H9 (cell line): ENCODE measurements around the gene NT5C2. TPM values are rescaled to one million over a fixed set of nuclear protein-coding genes. Genes with fewer than 3 reads are reported as not detected.
"Not testable (repeated sequence)": the region's sequence is repeated elsewhere in the genome, so short reads cannot be mapped to it uniquely, and the experiment has no call there.

Experiments
- DNase-seq: peaks from one replicate; pipeline ENCODE4 v3.0.0-alpha.2; 2017
- H2AFZ ChIP-seq: one replicate; pipeline ENCODE4 v1.6.1; 2013; ENCODE audit warnings: mild to moderate bottlenecking, low read length, control low read depth, moderate library complexity
- H2AK5ac ChIP-seq: 2 replicates; pipeline ENCODE4 v1.6.1; 2013; ENCODE audit warnings: low read length, control low read depth, mixed read lengths; ENCODE audit not compliant: insufficient read length
- H2BK120ac ChIP-seq: one replicate; pipeline ENCODE4 v1.6.1; 2013; ENCODE audit warnings: low read depth, mild to moderate bottlenecking, low read length, control low read depth, inconsistent platforms; ENCODE audit not compliant: poor library complexity, severe bottlenecking
- H2BK12ac ChIP-seq: 2 replicates; pipeline ENCODE4 v1.6.1; 2013; ENCODE audit warnings: low read length, control low read depth, mixed read lengths, low read depth; ENCODE audit not compliant: insufficient read length
- H2BK15ac ChIP-seq: 2 replicates; pipeline ENCODE4 v1.6.1; 2013; ENCODE audit warnings: low read depth, low read length, control low read depth
- H2BK20ac ChIP-seq: one replicate; pipeline ENCODE4 v1.6.1; 2013; ENCODE audit warnings: low read depth, mild to moderate bottlenecking, low read length, control low read depth, inconsistent platforms; ENCODE audit not compliant: poor library complexity, severe bottlenecking
- H2BK5ac ChIP-seq: 2 replicates; pipeline ENCODE4 v1.6.1; 2013; ENCODE audit warnings: low read length, control low read depth, mixed read lengths; ENCODE audit not compliant: insufficient read length
- H3K14ac ChIP-seq: 2 replicates; pipeline ENCODE4 v1.6.1; 2013; ENCODE audit warnings: low read length, control low read depth; ENCODE audit not compliant: insufficient read depth
- H3K18ac ChIP-seq: 2 replicates; pipeline ENCODE4 v1.6.1; 2013; ENCODE audit warnings: low read depth, mild to moderate bottlenecking, mixed read lengths, low read length, control low read depth; ENCODE audit not compliant: insufficient read length
- H3K23ac ChIP-seq: 2 replicates; pipeline ENCODE4 v1.6.1; 2013; ENCODE audit warnings: low read length, control low read depth, mixed read lengths, low read depth; ENCODE audit not compliant: insufficient read length
- H3K23me2 ChIP-seq: 2 replicates; pipeline ENCODE4 v1.6.1; 2013; ENCODE audit warnings: low read depth, mild to moderate bottlenecking, mixed read lengths, low read length, control low read depth; ENCODE audit not compliant: insufficient read length, poor library complexity, severe bottlenecking
- H3K27ac ChIP-seq: 2 replicates; pipeline ENCODE4 v1.5.1; 2013; ENCODE audit warnings: low read length, control low read depth, mixed read lengths, low read depth; ENCODE audit not compliant: insufficient read length
- H3K27me3 ChIP-seq: 2 replicates; pipeline ENCODE4 v1.6.1; 2013; ENCODE audit warnings: low read length, control low read depth, inconsistent platforms; ENCODE audit not compliant: insufficient read depth
- H3K4ac ChIP-seq: 2 replicates; pipeline ENCODE4 v1.6.1; 2013; ENCODE audit warnings: low read depth, mild to moderate bottlenecking, control low read depth, inconsistent platforms, low read length, moderate library complexity
- H3K4me1 ChIP-seq: 2 replicates; pipeline ENCODE4 v1.6.1; 2013; ENCODE audit warnings: low read length, control low read depth, inconsistent platforms; ENCODE audit not compliant: insufficient read depth
- H3K4me2 ChIP-seq: 2 replicates; pipeline ENCODE4 v1.6.1; 2013; ENCODE audit warnings: low read length, control low read depth, mixed read lengths; ENCODE audit not compliant: insufficient read length, insufficient read depth
- H3K56ac ChIP-seq: 2 replicates; pipeline ENCODE4 v1.6.1; 2013; ENCODE audit warnings: low read depth, mild to moderate bottlenecking, mixed read lengths, low read length, control low read depth; ENCODE audit not compliant: insufficient read length
- H3K79me1 ChIP-seq: 2 replicates; pipeline ENCODE4 v1.6.1; 2013; ENCODE audit warnings: low read depth, mild to moderate bottlenecking, moderate library complexity, low read length, control low read depth, inconsistent platforms; ENCODE audit not compliant: insufficient read depth, poor library complexity, severe bottlenecking
- H3K79me2 ChIP-seq: 2 replicates; pipeline ENCODE4 v1.6.1; 2013; ENCODE audit warnings: low read length, control low read depth, inconsistent platforms; ENCODE audit not compliant: insufficient read depth
- H3K9ac ChIP-seq: 2 replicates; pipeline ENCODE4 v1.6.1; 2013; ENCODE audit warnings: low read length, control low read depth, mixed read lengths; ENCODE audit not compliant: insufficient read length; ENCODE audit errors: extremely low read depth
- H3K9me3 ChIP-seq: one replicate; pipeline ENCODE4 v1.6.1; 2013; ENCODE audit warnings: low read depth, low read length, inconsistent platforms; ENCODE audit not compliant: control insufficient read depth
- H3T11ph ChIP-seq: one replicate; pipeline ENCODE4 v1.6.1; 2013; ENCODE audit warnings: mild to moderate bottlenecking, low read length, control low read depth, inconsistent platforms
- H4K20me1 ChIP-seq: one replicate; pipeline ENCODE4 v1.6.1; 2013; ENCODE audit not compliant: control insufficient read depth, insufficient read length, insufficient read depth
- H4K5ac ChIP-seq: 2 replicates; pipeline ENCODE4 v1.6.1; 2013; ENCODE audit warnings: low read depth, mild to moderate bottlenecking, mixed read lengths, low read length, control low read depth; ENCODE audit not compliant: insufficient read length
- H4K8ac ChIP-seq: replicated peaks from 2 replicates; pipeline ENCODE4 v1.6.1; 2013; ENCODE audit warnings: low read length, control low read depth, mixed read lengths, low read depth; ENCODE audit not compliant: insufficient read length
- H4K91ac ChIP-seq: 2 replicates; pipeline ENCODE4 v1.6.1; 2013; ENCODE audit warnings: low read depth, mild to moderate bottlenecking, moderate library complexity, mixed read lengths, low read length, control low read depth; ENCODE audit not compliant: insufficient read length
- H3K27ac Mint-ChIP-seq, 3 experiments: 2 replicates in 2 of 3; 3 replicates in 1 of 3; pipeline ENCODE4 v1.8.0; 2020 to 2021; ENCODE audit warnings: mixed read lengths in 3 of 3, mild to moderate bottlenecking in 1 of 3, moderate library complexity in 1 of 3
- H3K27me3 Mint-ChIP-seq: 2 replicates; pipeline ENCODE4 v1.8.0; 2021; ENCODE audit warnings: low read depth, mild to moderate bottlenecking, moderate library complexity, mixed read lengths
- H3K36me3 Mint-ChIP-seq, 3 experiments: 2 replicates in 2 of 3; 3 replicates in 1 of 3; pipeline ENCODE4 v1.8.0; 2020 to 2021; ENCODE audit warnings: low read depth in 3 of 3, mixed read lengths in 3 of 3; ENCODE audit not compliant: insufficient read depth in 1 of 3
- H3K4me1 Mint-ChIP-seq, 2 experiments: 2 replicates each; pipeline ENCODE4 v1.8.0; 2020; ENCODE audit warnings: mixed read lengths in 2 of 2
- H3K4me3 Mint-ChIP-seq, 2 experiments: 2 replicates in 1 of 2; 3 replicates in 1 of 2; pipeline ENCODE4 v1.8.0; 2020 to 2021; ENCODE audit warnings: mild to moderate bottlenecking in 2 of 2, mixed read lengths in 2 of 2, moderate library complexity in 1 of 2
- H3K9me3 Mint-ChIP-seq, 2 experiments: 2 replicates in 1 of 2; 3 replicates in 1 of 2; pipeline ENCODE4 v1.8.0; 2020; ENCODE audit warnings: mild to moderate bottlenecking in 2 of 2, mixed read lengths in 2 of 2, moderate library complexity in 1 of 2
- WGBS: extraction: QIAGEN DNeasy Blood & Tissue Kit; methylation state at CpG from one replicate; pipeline ENCODE4 v1.1.7; 2013; ENCODE audit warnings: missing lambda C conversion rate, low lambda C conversion rate, mixed read lengths; ENCODE audit not compliant: insufficient read length; ENCODE audit errors: extremely low coverage; 5-methylcytosine and 5-hydroxymethylcytosine counted together
- total RNA-seq: library from RNA; stranded (reverse); gene quantifications from 2 replicates; pipeline ENCODE4 v1.2.1, GENCODE V29; 2021
- TF ChIP-seq, protein P1 (sequence below): fragments of 200-600 bp; sonication (generic); conservative IDR thresholded peaks from 3 replicates; pipeline ENCODE4 v1.8.0; 2021; ENCODE audit warnings: antibody characterized with exemption, mild to moderate bottlenecking

Gene NT5C2
- total RNA-seq, 1 experiment from 2014 or later, result 69.6 TPM

DNA sequence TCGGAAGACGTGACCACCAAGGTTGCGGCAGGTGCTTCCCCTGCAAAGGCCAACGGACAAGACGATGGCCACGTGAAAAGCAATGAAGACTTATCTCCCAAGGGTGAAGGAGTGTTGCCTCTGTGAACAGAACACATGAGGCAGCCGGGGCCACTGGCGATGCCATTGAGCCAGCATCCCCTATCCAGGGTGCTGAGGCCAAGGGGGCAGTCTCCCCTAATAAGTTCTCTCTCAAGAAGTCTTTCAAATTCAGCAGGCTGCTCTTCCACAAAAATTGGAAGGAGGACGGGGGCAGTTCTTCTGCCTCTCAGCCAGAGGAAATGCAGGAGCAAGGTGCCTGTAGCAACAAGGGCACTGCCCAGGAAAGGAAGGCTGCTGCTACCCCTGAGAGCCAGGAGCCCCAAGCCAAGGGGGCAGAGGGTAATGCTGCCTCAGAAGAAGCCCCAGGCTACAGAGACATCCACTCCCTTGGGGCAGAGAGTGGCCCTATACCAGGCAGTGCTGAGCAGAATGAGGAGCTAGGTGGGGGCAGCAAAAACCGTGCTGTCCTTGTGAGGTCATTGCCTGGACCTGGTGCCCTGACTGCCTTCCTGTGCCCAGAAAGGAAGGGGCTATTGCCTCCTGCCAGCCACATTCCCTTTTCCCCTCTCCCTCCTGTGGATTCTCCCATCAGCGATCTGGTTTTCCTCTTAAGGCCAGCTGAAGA is 17.3 kb downstream of the NT5C2 start:
- no peak overlapping the region for H4K5ac ChIP-seq
- no peak overlapping the region for H2BK20ac ChIP-seq
- H3K9ac ChIP-seq, result no peak overlapping the region
- no peak overlapping the region for H2BK15ac ChIP-seq
- no peak overlapping the region for H3K56ac ChIP-seq
- no peak overlapping the region for H3K27ac ChIP-seq
- Mint-ChIP-seq H3K27me3 (no peaks in the 10 kb centered on the region), H3K9me3 (no peaks in the 10 kb centered on the region), H3K4me1 (peaks cover 7 to 16% of the 10 kb centered on the region in 2 experiments), H3K27ac (peak overlapping the region; percentile 48 to 91 (median 82); a peak in 5 of 7 replicates), H3K4me3 (no peak overlapping the region), H3K36me3 (peaks cover 12 to 56% (median 38%) of the 10 kb centered on the region in 3 experiments; a peak in 6 of 7 replicates)
- no peaks in the 10 kb centered on the region for H3K27me3 ChIP-seq
- no peak overlapping the region for H2AK5ac ChIP-seq
- peaks cover 6% of the 10 kb centered on the region for H3K79me1 ChIP-seq
- H3K79me2 ChIP-seq, result no peaks in the 10 kb centered on the region
- no peak overlapping the region for H3K4me2 ChIP-seq
- DNase-seq, result no peak
- no peak overlapping the region for H3K23ac ChIP-seq
- no peak overlapping the region for H4K8ac ChIP-seq
- no CpG with 5 or more reads among the region's 11 CpGs for WGBS
- no peak overlapping the region for H4K91ac ChIP-seq
- no peak overlapping the region for H2BK120ac ChIP-seq
- no peak overlapping the region; the same call in 1 of the 2 replicates for H3K14ac ChIP-seq
- no peaks in the 10 kb centered on the region for H3K4me1 ChIP-seq
- H2BK5ac ChIP-seq, result no peak overlapping the region
- H3K23me2 ChIP-seq, result no peaks in the 10 kb centered on the region
- no peak overlapping the region for H2BK12ac ChIP-seq
- no peak overlapping the region for H3K4ac ChIP-seq
- H3K18ac ChIP-seq, result no peak overlapping the region
- TF ChIP-seq, protein P1, sequence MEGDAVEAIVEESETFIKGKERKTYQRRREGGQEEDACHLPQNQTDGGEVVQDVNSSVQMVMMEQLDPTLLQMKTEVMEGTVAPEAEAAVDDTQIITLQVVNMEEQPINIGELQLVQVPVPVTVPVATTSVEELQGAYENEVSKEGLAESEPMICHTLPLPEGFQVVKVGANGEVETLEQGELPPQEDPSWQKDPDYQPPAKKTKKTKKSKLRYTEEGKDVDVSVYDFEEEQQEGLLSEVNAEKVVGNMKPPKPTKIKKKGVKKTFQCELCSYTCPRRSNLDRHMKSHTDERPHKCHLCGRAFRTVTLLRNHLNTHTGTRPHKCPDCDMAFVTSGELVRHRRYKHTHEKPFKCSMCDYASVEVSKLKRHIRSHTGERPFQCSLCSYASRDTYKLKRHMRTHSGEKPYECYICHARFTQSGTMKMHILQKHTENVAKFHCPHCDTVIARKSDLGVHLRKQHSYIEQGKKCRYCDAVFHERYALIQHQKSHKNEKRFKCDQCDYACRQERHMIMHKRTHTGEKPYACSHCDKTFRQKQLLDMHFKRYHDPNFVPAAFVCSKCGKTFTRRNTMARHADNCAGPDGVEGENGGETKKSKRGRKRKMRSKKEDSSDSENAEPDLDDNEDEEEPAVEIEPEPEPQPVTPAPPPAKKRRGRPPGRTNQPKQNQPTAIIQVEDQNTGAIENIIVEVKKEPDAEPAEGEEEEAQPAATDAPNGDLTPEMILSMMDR, result no peak
- no peaks in the 10 kb centered on the region for H4K20me1 ChIP-seq
- H3T11ph ChIP-seq, result no peak overlapping the region
- H3K9me3 ChIP-seq, result no peaks in the 10 kb centered on the region
- no peak overlapping the region for H2AFZ ChIP-seq

DNA sequence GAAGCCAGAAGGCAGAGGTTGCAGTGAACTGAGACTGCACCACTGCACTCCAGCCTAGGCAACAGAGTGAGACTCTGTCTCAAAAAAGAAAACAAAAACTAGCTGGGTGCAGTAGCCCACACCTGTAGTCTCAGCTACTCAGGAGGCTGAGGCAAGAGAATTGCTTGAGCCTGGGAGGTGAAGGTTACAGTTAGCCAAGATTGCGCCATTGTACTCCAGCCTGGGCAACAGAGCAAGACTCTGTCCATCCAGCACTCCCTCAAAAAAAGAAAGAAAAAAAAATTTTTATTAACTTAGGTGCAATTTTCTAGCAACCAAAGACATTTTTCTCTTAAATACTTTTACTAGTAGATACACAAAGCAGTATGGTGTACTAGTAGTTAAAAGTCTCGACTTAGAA is 18.7 kb downstream of the NT5C2 start:
- H3K27me3 ChIP-seq, H3K9ac ChIP-seq, H2BK20ac ChIP-seq, H4K5ac ChIP-seq, H4K91ac ChIP-seq, H2BK15ac ChIP-seq, H3K27me3 Mint-ChIP-seq, H3K4me1 ChIP-seq, H2BK5ac ChIP-seq, H3K4me2 ChIP-seq, H2BK120ac ChIP-seq, H3K18ac ChIP-seq, H3K9me3 ChIP-seq, H3K79me2 ChIP-seq, H4K8ac ChIP-seq, H2AFZ ChIP-seq, H3K4ac ChIP-seq, H3K27ac ChIP-seq, H3K56ac ChIP-seq, DNase-seq, H3K79me1 ChIP-seq, H3K4me3 Mint-ChIP-seq, H3K9me3 Mint-ChIP-seq, H3K27ac Mint-ChIP-seq, H3T11ph ChIP-seq, H4K20me1 ChIP-seq, H3K23ac ChIP-seq, H2AK5ac ChIP-seq, H3K23me2 ChIP-seq, H2BK12ac ChIP-seq, H3K14ac ChIP-seq: not testable (repeated sequence)
- Mint-ChIP-seq H3K4me1 (peaks cover 7 to 16% of the 10 kb centered on the region in 2 experiments), H3K36me3 (peaks cover 11 to 50% (median 31%) of the 10 kb centered on the region in 3 experiments; a peak in 6 of 7 replicates)
- WGBS, result no CpG with 5 or more reads among the region's 2 CpGs
